Astrocyte (in vitro differentiated cells and primary cell): Measurements from ENCODE around the gene ATXN1L.

Source experiments
- CTCF ChIP-seq: IDR thresholded peaks from 2 replicates; pipeline ENCODE4 v1.5.1; 2011; ENCODE audit warnings: low read depth, mild to moderate bottlenecking, inconsistent platforms, low read length, moderate library complexity; ENCODE audit not compliant: insufficient read depth
- EZH2 ChIP-seq: IDR thresholded peaks from 2 replicates; pipeline ENCODE4 v1.6.1; 2012; ENCODE audit warnings: mild to moderate bottlenecking, low read length, inconsistent platforms; ENCODE audit not compliant: insufficient read depth

DNA sequence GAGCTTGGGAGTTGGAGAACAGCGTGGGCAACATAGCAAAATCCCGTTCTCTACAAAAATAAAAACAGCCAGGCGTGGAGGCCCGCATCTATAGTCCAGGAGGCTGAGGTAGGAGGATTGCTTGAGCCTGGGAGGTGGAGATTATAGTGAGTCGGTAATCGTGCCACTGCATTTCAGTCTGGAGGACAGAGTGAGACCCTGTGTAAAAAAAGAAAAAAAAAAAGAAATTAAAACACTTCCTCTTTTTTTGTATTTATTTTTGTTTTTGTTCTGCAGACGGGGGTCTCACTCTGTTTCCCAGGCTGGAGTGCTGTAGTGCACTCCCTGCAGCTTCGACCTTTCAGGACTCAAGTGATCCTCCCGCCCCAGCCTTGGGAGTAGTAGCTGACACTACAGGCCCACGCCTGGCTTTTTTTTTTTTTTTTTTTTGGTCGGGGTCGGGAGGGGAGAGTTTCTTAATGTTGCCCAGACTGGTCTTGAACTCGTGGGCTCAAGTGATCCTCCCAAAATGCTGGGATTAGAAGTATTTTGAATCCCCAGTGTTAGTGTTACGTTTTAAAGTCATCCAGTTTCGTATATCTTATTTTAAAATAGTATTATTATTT is 51.1 kb downstream of the ATXN1L start:
- TF ChIP-seq EZH2 (no peak), CTCF (no peak)
